Sigmoid colon (tissue), 4 donors: ENCODE data around the gene GNG2.

Experiments
- EP300 ChIP-seq, 4 donors: sonication (generic); formaldehyde crosslinking; IDR thresholded peaks; one replicate each; pipeline ENCODE4 v1.6.1; 2017; ENCODE audit warnings: antibody characterized with exemption in 4 of 4
- POLR2A ChIP-seq, 2 donors: fragments of 450-650 bp; IDR thresholded peaks; one replicate each; pipeline ENCODE4 v1.6.1; 2016; ENCODE audit warnings: antibody characterized with exemption in 2 of 2, mild to moderate bottlenecking in 2 of 2, moderate library complexity in 2 of 2
- POLR2AphosphoS5 ChIP-seq, 4 donors: sonication (generic); formaldehyde crosslinking; IDR thresholded peaks; one replicate each; pipeline ENCODE4 v1.6.1; 2017; ENCODE audit warnings: antibody characterized with exemption in 4 of 4
- TF ChIP-seq, protein P1 (sequence below), 4 experiments: fragments of 450-650 bp in 3 of 4; fragments of 200-600 bp in 1 of 4; IDR thresholded peaks; one replicate each; pipeline ENCODE4 v1.5.1; 2016 to 2019; ENCODE audit warnings: antibody characterized with exemption in 4 of 4, mild to moderate bottlenecking in 3 of 4, moderate library complexity in 2 of 4

DNA sequence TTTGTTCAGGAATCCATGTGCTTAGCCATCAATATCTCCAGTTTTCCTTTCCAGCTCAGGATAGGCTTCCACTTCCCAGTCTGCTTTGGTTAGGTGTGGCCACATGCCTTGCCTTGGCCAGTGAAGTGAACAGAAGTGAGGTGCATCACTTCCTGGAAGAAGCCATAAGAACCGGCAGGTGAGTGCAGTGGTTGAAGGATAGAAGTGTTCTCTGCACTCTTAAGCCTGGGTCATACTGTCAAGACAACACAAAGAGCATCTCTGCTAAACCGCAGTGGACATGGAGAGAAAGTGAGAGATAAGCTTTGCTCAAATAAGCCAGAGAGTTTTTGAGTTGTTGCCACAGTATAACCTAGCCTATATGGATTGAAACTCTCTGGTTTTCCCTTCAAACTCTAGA, 11.4 kb downstream of the GNG2 start:
- TF ChIP-seq, protein P1, sequence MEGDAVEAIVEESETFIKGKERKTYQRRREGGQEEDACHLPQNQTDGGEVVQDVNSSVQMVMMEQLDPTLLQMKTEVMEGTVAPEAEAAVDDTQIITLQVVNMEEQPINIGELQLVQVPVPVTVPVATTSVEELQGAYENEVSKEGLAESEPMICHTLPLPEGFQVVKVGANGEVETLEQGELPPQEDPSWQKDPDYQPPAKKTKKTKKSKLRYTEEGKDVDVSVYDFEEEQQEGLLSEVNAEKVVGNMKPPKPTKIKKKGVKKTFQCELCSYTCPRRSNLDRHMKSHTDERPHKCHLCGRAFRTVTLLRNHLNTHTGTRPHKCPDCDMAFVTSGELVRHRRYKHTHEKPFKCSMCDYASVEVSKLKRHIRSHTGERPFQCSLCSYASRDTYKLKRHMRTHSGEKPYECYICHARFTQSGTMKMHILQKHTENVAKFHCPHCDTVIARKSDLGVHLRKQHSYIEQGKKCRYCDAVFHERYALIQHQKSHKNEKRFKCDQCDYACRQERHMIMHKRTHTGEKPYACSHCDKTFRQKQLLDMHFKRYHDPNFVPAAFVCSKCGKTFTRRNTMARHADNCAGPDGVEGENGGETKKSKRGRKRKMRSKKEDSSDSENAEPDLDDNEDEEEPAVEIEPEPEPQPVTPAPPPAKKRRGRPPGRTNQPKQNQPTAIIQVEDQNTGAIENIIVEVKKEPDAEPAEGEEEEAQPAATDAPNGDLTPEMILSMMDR (IDR thresholded peaks at IDR 0.05), result no peak
- TF ChIP-seq POLR2A (IDR thresholded peaks at IDR 0.05) (no peak), POLR2AphosphoS5 (IDR thresholded peaks at IDR 0.05) (no peak), EP300 (IDR thresholded peaks at IDR 0.05) (no peak)
